ENCODE measurements around the gene VOPP1. TPM values are rescaled to one million over a fixed set of nuclear protein-coding genes. Genes with fewer than 3 reads are reported as not detected.

Gene VOPP1
- total and polyA plus RNA-seq, 4 experiments from 2014 or later, result 43.0 to 98.7 (median 90.7) TPM

GRCh38 chr7:55553024-55553345 is 19.3 kb downstream of the VOPP1 start:
- H3K4me1 Mint-ChIP-seq, result peaks cover 78 to 100% (median 91%) of the 10 kb centered on the region in 4 donors
- H3K27ac Mint-ChIP-seq, result peak overlapping the region in 1 of 7 donors; percentile 16
- peaks cover 0 to 2% (median 0%) of the 10 kb centered on the region in 8 donors for H3K9me3 Mint-ChIP-seq
- H3K4me3 Mint-ChIP-seq, result peak overlapping the region in 1 of 8 donors; percentile 43
- no peak overlapping the region for H3K27ac ChIP-seq (ENCODE audit: low read depth, low read length)
- peaks cover 6% of the 10 kb centered on the region for H3K36me3 ChIP-seq (ENCODE audit: insufficient read depth, low read length)
- no peak for DNase-seq
- peaks cover 14 to 41% of the 10 kb centered on the region in 2 donors for H3K36me3 Mint-ChIP-seq
- CTCF ChIA-PET (ENCODE audit: partially characterized antibody), result interaction anchor here (1.1 to 2.9 kb wide), 2 partner anchors 36 to 40 kb away, joined by 3 to 9 read pairs; no protein-coding TSS in a partner anchor
- H3K4me3 ChIP-seq (ENCODE audit: low read length in 2 of 2), result no peak overlapping the region
- no peaks in the 10 kb centered on the region for H3K27me3 ChIP-seq (ENCODE audit: insufficient read depth, low read length)
- peaks cover 98% of the 10 kb centered on the region for H3K4me1 ChIP-seq (ENCODE audit: insufficient read depth, low read length)
- POLR2A ChIA-PET (ENCODE audit: partially characterized antibody), result interaction anchor here (0.5 to 1.3 kb wide), 3 partner anchors 11 to 795 kb away, joined by 3 read pairs; no protein-coding TSS in a partner anchor
- no peaks in the 10 kb centered on the region for H3K27me3 Mint-ChIP-seq
- intact Hi-C loops (cut with micrococcal nuclease), result no loop called here
- no peaks in the 10 kb centered on the region for H3K9me3 ChIP-seq (ENCODE audit: control insufficient read depth in 1 of 2, low read length in 2 of 2)

- H3K4me1 ChIP-seq (ENCODE audit: insufficient read depth, low read length), result peaks cover 98% of the 10 kb centered on the region
- intact Hi-C loops (cut with micrococcal nuclease), result no loop called here
- peaks cover 0 to 2% (median 0%) of the 10 kb centered on the region in 8 donors for H3K9me3 Mint-ChIP-seq
- H3K4me3 Mint-ChIP-seq, result peak overlapping the region in 3 of 8 donors; percentile 6 to 52 (median 43)
- no peaks in the 10 kb centered on the region for H3K27me3 Mint-ChIP-seq
- no peak overlapping the region for H3K27ac ChIP-seq (ENCODE audit: low read depth, low read length)
- DNase-seq, result no peak
- ChIA-PET CTCF (ENCODE audit: partially characterized antibody) (interaction anchor here (1.0 kb wide), 1 partner anchor 9 kb away, joined by 4 read pairs; no protein-coding TSS in a partner anchor), POLR2A (ENCODE audit: partially characterized antibody) (interaction anchor here (0.5 to 1.6 kb wide), 5 partner anchors 11 to 794 kb away, joined by 3 to 7 read pairs (median 3); no protein-coding TSS in a partner anchor)
- H3K9me3 ChIP-seq (ENCODE audit: control insufficient read depth in 1 of 2, low read length in 2 of 2), result no peaks in the 10 kb centered on the region
- peak overlapping the region in 6 of 7 donors; percentile 1 to 36 (median 16) for H3K27ac Mint-ChIP-seq
- peaks cover 14 to 36% of the 10 kb centered on the region in 2 donors for H3K36me3 Mint-ChIP-seq
- H3K36me3 ChIP-seq (ENCODE audit: insufficient read depth, low read length), result peaks cover 6% of the 10 kb centered on the region
- H3K27me3 ChIP-seq (ENCODE audit: insufficient read depth, low read length), result no peaks in the 10 kb centered on the region
- H3K4me1 Mint-ChIP-seq, result peaks cover 78 to 100% (median 91%) of the 10 kb centered on the region in 4 donors
- no peak overlapping the region for H3K4me3 ChIP-seq (ENCODE audit: low read length in 2 of 2)
These were observed 19.8 kb downstream of the VOPP1 start for GRCh38 chr7:55552320-55553023.

- intact Hi-C loops (cut with micrococcal nuclease), result no loop called here
- Mint-ChIP-seq H3K36me3 (peaks cover 14 to 29% of the 10 kb centered on the region in 2 donors), H3K4me3 (peak overlapping the region in 1 of 8 donors; percentile 28), H3K27me3 (no peaks in the 10 kb centered on the region), H3K9me3 (peaks cover 0 to 2% (median 0%) of the 10 kb centered on the region in 8 donors), H3K4me1 (peaks cover 77 to 100% (median 89%) of the 10 kb centered on the region in 4 donors), H3K27ac (peak overlapping the region in 2 of 7 donors; percentile 17 to 32)
- ChIA-PET CTCF (ENCODE audit: partially characterized antibody) (interaction anchor here (1.0 to 1.4 kb wide), 2 partner anchors 10 to 17 kb away, joined by 4 to 5 read pairs; no protein-coding TSS in a partner anchor), POLR2A (ENCODE audit: partially characterized antibody) (interaction anchor here (0.7 to 1.6 kb wide), 2 partner anchors 22 to 36 kb away, joined by 3 to 7 read pairs; no protein-coding TSS in a partner anchor)
- H3K4me3 ChIP-seq (ENCODE audit: low read length in 2 of 2), result no peak overlapping the region
- no peak overlapping the region for H3K27ac ChIP-seq (ENCODE audit: low read depth, low read length)
- peaks cover 98% of the 10 kb centered on the region for H3K4me1 ChIP-seq (ENCODE audit: insufficient read depth, low read length)
- no peaks in the 10 kb centered on the region for H3K9me3 ChIP-seq (ENCODE audit: control insufficient read depth in 1 of 2, low read length in 2 of 2)
- H3K36me3 ChIP-seq (ENCODE audit: insufficient read depth, low read length), result peaks cover 6% of the 10 kb centered on the region
- no peaks in the 10 kb centered on the region for H3K27me3 ChIP-seq (ENCODE audit: insufficient read depth, low read length)
- no peak for DNase-seq
These were observed 21.3 kb downstream of the VOPP1 start for GRCh38 chr7:55550841-55551537.

- Histone ChIP-seq H3K4me3 (ENCODE audit: low read length in 2 of 2) (no peak overlapping the region), H3K27ac (ENCODE audit: low read depth, low read length) (no peak overlapping the region), H3K4me1 (ENCODE audit: insufficient read depth, low read length) (peaks cover 96% of the 10 kb centered on the region), H3K36me3 (ENCODE audit: insufficient read depth, low read length) (peaks cover 6% of the 10 kb centered on the region), H3K27me3 (ENCODE audit: insufficient read depth, low read length) (no peaks in the 10 kb centered on the region), H3K9me3 (ENCODE audit: control insufficient read depth in 1 of 2, low read length in 2 of 2) (no peaks in the 10 kb centered on the region)
- intact Hi-C loops (cut with micrococcal nuclease), result no loop called here
- peak overlapping the region in 2 of 7 donors; percentile 57 to 59 for H3K27ac Mint-ChIP-seq
- peaks cover 12 to 20% of the 10 kb centered on the region in 2 donors for H3K36me3 Mint-ChIP-seq
- peaks cover 74 to 94% (median 87%) of the 10 kb centered on the region in 4 donors for H3K4me1 Mint-ChIP-seq
- no peaks in the 10 kb centered on the region for H3K27me3 Mint-ChIP-seq
- H3K9me3 Mint-ChIP-seq, result peaks cover 0 to 2% (median 0%) of the 10 kb centered on the region in 8 donors
- H3K4me3 Mint-ChIP-seq, result peak overlapping the region in 1 of 8 donors; percentile 57
- CTCF ChIA-PET (ENCODE audit: partially characterized antibody), result interaction anchor here (1.4 kb wide), 1 partner anchor 16 kb away, joined by 5 read pairs; no protein-coding TSS in a partner anchor
- DNase-seq, result no peak
- POLR2A ChIA-PET (ENCODE audit: partially characterized antibody), result interaction anchor here (0.7 kb wide), 1 partner anchor 36 kb away, joined by 3 read pairs; no protein-coding TSS in a partner anchor
These were observed 22.2 kb downstream of the VOPP1 start for GRCh38 chr7:55550010-55550663.

- intact Hi-C loops (cut with micrococcal nuclease), result no loop called here
- Histone ChIP-seq H3K27ac (ENCODE audit: low read depth, low read length) (no peak overlapping the region), H3K27me3 (ENCODE audit: insufficient read depth, low read length) (no peaks in the 10 kb centered on the region), H3K36me3 (ENCODE audit: insufficient read depth, low read length) (no peaks in the 10 kb centered on the region), H3K4me3 (ENCODE audit: low read length in 2 of 2) (no peak overlapping the region), H3K9me3 (ENCODE audit: control insufficient read depth in 1 of 2, low read length in 2 of 2) (no peaks in the 10 kb centered on the region), H3K4me1 (ENCODE audit: insufficient read depth, low read length) (peaks cover 89% of the 10 kb centered on the region)
- Mint-ChIP-seq H3K36me3 (peaks cover 8 to 18% of the 10 kb centered on the region in 2 donors), H3K27me3 (no peaks in the 10 kb centered on the region), H3K9me3 (peaks cover 0 to 2% (median 0%) of the 10 kb centered on the region in 8 donors), H3K4me3 (peak overlapping the region in 3 of 8 donors; percentile 29 to 49 (median 46)), H3K27ac (peak overlapping the region in 5 of 7 donors; percentile 24 to 72 (median 57)), H3K4me1 (peaks cover 69 to 93% (median 84%) of the 10 kb centered on the region in 4 donors)
- DNase-seq, result no peak
- ChIA-PET CTCF (ENCODE audit: partially characterized antibody) (interaction anchor here (1.3 to 1.4 kb wide), 2 partner anchors 15 to 44 kb away, joined by 3 to 5 read pairs; no protein-coding TSS in a partner anchor), POLR2A (ENCODE audit: partially characterized antibody) (no interaction called here)
These were observed 22.8 kb downstream of the VOPP1 start for GRCh38 chr7:55549457-55549856.

- H3K27me3 ChIP-seq (ENCODE audit: insufficient read depth, low read length), result no peaks in the 10 kb centered on the region
- peaks cover 64 to 92% (median 79%) of the 10 kb centered on the region in 4 donors for H3K4me1 Mint-ChIP-seq
- H3K27ac Mint-ChIP-seq, result peak overlapping the region in 3 of 7 donors; percentile 24 to 73 (median 30)
- no peak overlapping the region for H3K27ac ChIP-seq (ENCODE audit: low read depth, low read length)
- no peaks in the 10 kb centered on the region for H3K9me3 ChIP-seq (ENCODE audit: control insufficient read depth in 1 of 2, low read length in 2 of 2)
- H3K27me3 Mint-ChIP-seq, result no peaks in the 10 kb centered on the region
- H3K9me3 Mint-ChIP-seq, result no peaks in the 10 kb centered on the region
- no peaks in the 10 kb centered on the region for H3K36me3 ChIP-seq (ENCODE audit: insufficient read depth, low read length)
- DNase-seq, result no peak
- POLR2A ChIA-PET (ENCODE audit: partially characterized antibody), result interaction anchor here (0.6 kb wide), 1 partner anchor 25 kb away, joined by 3 read pairs; no protein-coding TSS in a partner anchor
- H3K4me3 Mint-ChIP-seq, result peak overlapping the region in 3 of 8 donors; percentile 16 to 25 (median 23)
- intact Hi-C loops (cut with micrococcal nuclease), result no loop called here
- CTCF ChIA-PET (ENCODE audit: partially characterized antibody), result interaction anchor here (1.0 to 1.4 kb wide), 3 partner anchors 14 to 133 kb away, joined by 3 to 5 read pairs (median 3); no protein-coding TSS in a partner anchor
- H3K36me3 Mint-ChIP-seq, result peaks cover 12 to 21% of the 10 kb centered on the region in 2 donors
- peaks cover 78% of the 10 kb centered on the region for H3K4me1 ChIP-seq (ENCODE audit: insufficient read depth, low read length)
- no peak overlapping the region for H3K4me3 ChIP-seq (ENCODE audit: low read length in 2 of 2)
These were observed 24.0 kb downstream of the VOPP1 start for GRCh38 chr7:55548295-55548731.

Measured in CD4-positive, alpha-beta memory T cell (primary cell).